ENCODE data around the gene RNF8.

Gene RNF8

DNA sequence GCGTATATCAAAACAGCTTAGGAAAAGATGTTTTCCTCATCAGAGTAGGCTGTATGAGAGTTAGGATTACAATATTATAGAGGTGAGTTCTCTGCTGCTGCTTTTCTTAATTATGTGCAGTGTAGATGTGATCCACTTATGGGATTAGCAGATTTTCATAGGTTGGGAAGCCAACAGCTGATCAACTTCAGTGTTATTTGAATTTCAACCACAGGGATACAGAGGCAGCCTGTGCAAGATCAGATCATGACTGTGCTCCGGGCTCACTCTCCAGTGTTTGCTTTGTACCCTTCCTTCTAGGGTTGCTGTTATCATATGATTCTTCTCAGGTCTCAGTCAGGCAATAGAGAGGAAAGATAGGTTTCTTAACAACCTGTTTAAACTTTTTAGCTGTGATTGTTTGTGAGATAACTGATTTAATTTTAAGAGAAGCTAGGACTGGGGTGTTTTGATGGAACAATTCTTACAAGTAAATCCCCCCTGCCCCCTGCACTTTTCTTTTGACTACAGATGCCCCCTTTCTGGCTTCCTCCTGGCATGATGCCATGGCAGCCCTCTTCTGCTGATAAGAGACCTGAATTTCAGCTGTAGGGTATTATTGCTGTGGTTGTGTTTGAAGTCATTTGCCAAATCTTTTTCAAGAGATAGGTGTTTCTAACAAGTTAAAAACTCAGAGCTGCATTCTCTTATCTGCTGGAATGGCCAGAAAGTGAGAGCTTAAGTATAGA, 8.5 kb downstream of the RNF8 start:
- FAIRE-seq = no peak

DNA sequence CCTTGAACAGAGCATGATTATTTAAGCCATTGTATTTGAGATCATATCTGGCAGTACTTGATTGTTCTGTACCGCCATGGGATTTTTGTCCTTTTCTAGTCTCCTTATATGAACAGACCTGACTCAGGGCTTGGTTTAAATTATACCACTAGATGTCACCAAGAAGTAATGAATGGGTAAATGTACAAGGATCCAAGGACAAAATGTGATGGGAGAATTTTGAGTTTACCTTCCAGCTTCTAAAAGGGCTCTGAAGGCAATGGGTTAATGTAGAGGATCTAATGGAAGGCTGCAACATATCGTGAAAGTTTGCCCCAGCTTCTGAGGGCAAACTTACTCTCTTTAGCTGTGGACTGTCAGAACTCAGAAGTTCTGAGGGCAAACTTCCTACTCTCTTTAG, 12.0 kb downstream of the RNF8 start:
- peak; percentile 74 for FAIRE-seq

DNA sequence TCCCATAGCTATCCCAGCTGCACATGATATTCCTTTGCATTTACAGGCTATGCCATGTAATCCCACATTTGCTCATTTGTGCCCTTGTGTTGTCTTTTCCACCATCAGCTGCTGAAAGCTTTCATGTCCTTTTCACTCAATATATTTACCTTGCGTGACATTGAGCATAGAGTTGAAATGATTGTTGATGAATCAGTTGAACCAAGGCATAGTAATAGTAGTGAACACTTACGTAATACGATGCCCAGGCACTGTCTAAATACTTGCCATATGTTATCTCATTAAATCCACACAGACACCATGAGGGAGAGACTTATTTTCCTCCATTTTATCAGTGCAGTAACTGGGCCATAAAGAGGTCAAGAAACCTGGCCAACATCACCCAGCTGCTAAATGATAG, 13.1 kb downstream of the RNF8 start:
- no peak for FAIRE-seq

DNA sequence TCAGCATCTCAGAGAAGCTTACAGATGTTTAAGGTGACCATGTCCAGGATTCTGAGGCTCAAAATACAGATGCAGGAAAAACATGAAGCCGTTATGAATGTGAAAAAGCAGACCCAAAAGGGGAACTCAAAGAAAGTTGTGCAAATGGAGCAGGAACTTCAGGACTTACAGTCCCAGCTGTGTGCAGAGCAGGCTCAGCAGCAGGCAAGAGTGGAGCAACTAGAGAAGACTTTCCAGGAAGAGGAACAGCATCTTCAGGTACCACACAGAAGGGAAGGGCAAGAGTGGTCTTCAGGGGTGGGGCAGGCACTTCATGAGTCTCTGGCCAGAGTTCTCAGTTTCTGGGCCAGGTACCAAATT, 15.2 kb downstream of the RNF8 start:
- FAIRE-seq = no peak

DNA sequence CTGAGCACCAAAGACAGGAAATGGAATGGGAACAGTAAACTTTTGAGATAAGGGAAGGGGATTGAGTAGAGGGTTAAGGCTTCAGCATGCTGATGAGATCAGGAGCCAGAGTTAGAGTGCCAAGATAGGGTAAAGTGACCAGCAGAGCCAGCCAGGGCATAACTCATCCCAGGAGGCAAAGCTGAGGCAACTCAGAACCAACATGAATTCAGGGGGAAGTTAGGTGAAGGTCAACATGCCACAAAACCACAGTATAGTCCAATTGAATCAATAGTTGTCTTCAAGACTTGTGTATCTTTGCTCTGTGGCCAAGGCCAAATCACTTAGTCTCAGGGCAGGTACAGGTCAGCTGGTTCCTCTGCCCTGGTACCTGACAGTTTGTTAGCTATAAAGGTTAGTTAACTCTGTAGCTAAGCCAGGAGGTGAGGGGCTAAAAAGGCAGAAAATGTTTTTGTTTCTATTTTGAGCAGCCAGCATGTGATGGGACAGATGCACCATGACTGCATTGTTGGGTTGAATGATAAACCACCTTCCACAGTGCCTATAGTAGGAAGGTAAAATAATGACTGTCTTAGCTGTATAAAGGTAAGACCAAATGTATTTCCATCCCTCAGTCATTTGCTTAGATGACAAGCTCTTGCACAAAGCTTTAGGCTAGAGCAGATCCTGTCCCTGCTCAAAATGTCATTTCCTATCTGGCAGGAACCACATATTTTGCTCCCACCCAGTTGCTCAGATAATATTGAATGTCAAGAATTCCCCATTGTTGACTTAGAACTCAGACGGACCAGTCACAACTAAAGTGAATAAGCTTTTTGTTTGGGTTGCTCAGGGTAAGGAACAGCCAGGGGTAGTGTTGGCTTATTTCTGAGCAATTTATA, 15.8 kb downstream of the RNF8 start:
- no peak for FAIRE-seq

DNA sequence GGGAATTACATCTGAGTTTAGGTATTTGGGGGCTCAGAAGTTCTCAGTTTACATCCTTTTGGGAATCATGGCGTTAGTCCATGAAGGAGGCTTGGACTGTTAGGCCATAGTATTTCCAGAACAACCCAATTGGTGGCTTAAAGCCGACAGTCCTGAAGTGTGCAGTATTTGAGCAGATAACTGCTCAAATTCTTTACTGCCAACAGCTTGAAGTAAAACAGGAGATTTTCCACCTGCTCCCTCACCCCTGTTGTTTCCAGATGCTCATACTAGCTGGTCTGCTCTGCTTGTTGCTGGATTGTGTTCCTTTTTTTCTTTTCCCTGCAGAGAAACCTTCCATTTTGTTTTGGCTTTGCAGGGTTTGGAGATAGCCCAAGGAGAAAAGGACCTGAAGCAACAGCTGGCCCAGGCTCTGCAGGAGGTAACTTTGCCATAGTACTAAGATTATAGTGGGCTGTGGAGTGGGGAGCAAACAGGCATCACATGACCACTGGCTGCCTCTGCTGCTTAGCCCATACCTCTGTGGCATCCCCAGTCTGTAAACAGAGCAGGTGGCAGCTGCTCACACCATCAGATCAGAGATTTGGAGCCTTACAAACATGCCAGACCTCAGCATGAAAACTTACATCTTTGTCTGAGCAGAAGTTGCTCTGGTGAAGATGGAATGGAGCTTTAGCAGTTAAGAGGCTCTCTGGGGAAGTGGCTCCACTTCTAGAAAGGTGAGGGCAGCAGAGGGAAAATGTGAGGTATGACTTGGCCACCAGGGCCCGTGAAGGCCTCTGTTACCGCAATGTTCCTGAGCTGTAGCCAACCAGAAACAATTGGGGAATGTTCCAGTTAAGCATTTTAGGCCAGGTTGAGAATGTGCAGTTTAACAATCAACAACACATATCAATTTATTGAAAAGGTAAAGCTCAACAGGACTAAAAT, 17.6 kb downstream of the RNF8 start:
- FAIRE-seq = no peak

DNA sequence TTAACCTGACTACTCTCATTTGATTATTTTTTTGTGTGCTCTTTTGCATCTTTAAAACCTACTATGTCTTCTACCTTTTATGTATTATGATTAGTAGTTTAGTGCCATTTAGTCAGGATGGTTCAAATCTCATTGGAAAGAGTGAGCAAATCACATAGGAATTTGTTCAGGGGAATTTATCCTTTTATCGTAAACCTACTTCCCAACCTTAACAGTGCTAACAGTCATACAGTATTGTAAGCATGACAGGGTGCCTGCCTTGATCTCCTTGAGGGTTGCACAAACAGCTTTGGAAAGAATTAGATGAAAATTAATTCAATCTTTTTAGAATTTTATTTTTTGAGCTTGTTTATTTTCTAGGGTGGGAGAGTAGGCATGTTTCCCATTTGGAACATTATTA, 18.3 kb downstream of the RNF8 start:
- no peak for FAIRE-seq

DNA sequence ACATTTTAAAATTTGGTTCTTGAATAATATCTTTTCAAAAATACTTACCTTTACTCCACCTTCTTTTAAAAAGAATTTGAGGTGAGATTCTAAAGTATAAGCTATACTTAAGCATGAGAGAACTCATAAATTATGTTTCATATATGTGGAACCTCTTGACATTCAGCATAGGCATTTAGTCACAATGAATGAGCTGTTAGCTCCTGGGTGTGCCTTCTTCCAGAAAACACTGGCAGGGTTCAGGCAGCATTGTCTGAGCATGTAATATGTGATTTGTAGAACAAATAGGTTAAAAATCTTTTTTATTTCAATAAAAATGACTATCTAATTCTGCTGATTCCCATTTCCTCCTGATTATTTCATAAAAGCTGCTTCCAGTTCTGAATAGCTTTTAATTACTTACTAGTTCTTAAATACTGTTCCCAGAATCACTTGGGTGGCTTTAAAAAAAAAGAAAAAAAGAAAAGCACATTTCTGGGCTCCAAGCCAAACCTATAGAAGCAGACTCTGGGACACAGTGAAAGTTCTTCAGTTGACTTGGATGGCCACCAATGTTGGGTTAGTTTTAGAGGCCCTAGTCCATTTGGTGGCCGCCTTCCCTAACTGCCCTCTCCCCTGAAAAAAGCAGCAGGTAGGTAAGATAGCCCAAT, 20.2 kb downstream of the RNF8 start:
- FAIRE-seq = no peak

DNA sequence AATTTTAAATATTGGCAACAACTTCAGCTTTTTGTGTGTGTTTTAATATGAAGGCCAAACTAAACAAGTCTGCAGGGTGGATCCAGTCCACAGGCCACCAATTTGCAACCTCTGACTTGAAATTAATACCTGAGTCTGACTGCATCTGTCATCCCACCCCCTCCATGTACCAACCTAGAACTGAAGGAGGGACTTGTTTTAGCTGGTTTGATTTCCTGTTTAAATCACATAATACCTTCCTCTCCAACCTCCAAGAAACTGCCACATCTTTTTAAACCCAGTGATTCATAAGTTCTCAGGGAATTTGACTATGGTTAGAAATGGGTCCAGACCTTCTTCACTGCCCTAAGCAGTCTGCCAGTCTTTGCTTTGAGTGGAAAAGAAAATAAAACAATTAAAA, 21.6 kb downstream of the RNF8 start:
- FAIRE-seq = no peak

DNA sequence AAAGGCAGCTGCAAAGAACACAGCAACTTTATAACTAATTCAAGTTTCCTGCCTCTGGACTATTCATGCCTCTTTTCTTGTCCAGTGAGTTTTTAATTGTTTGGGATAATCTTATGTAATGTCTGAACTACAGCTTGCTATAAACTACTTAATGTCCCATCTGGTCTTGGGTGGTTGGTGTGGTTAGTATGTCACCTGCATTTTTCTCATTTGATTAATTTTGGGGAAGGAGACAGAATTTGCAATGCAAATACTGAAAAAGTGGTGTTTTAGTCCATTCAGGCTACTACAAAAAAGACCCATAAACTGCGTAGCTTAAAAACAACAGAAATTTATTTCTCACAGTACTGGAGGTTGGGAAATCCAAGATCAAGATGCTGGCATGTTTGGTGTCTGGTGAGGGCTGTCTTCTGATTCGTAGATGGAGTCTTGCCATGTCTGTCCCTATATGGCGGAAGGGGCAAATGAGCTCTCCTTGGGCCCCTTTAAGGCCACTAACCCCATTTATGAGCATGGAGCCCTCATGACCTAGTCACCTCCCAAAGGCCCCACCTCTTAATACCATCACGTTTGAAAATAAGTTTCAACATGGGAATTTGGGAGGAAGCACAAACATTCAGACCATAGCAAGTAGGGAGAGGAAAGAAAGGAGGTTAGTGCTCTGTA, 22.4 kb downstream of the RNF8 start:
- no peak for FAIRE-seq

DNA sequence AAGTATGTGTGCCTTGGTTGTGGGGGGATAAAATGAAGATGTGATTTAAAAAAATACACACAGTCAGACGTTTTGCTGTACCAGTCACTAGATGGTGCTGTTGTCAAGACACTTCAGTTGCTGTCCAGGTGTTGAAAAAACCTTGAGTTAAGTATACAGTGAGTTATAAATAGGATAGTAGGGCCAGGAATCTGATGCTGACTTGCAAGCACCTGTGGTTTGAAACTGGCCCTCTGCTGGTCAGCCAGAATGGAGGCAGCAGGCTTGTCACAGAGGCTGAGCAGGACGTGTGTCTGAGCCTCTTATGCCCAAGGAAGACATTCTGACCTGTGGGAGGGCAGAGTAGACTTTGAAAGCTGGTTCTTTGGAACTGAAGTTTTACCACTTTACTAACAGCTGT, 27.8 kb downstream of the RNF8 start:
- FAIRE-seq = no peak

DNA sequence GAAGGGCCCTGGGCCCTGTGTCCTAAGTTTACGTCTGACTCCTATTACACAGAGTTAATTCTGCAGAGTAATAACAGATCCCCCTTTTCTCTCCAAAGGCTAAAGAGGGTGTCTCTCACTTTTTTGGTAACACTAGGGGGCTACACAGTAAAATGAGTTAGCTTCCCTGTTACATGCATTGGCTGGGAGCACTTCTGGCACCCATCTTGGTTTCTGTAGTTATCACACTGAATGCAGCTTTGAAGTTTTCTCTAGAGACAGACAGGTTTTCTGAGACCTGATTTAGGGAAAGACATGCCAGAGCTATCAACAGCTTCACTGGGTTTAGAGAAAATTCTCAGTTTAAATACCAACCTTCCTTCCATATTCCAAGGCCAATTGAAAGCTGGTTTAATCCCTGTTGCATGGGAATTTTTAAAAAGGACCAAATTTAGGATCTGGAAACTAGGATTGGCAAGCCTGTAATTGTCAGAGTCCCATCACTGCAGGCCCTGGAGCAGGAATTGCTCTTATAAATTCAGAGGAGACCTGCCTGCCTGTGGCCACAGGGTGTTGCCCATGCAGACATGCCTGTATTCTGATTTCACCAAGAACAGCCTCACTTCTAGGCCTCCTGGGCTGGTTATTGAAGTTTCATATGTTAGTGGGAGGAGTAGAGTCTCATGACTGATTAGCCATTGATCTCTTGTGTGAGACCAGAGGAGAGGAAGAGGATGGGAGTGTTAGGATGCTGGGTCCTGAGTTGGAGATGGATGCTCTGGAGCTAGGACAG, 29.4 kb downstream of the RNF8 start:
- FAIRE-seq = no peak

DNA sequence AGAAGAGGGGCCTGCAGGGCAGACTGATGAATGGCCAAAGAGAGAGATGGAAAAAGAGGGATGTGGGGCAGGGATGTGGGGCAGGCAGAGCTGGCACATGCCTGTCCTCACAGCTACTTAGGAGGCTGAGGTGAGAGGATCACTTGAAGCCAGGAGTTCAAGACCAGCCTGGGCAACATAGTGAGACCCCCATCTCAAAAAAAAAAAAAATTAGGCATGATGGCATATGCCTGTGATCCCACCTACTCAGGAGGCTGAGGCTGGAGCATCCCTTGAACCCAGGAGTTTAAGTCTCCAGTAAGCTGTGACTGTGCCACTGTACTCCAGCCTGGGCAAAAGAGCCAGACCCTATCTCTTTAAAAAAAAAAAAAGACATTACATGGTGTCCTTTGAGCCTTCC, 34.8 kb downstream of the RNF8 start:
- FAIRE-seq = no peak

DNA sequence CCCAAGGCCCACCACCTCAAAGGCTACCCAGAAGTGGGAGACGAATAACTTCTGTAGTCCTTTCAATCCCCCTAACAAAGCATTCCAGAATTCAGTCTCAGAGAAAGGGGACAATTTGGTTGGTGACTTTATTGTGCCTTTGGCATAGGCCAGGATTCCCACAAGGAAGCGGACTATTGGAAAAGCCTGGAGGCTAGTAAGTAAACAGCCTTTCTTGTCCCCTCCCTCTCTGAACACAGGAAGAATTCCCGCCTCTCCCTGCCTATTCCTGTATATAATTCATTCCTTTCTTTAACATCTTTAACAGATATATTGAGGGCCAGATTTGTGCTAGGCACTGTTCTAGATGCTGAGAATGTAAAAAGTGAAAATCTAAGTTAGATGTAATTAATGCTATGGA, 36.1 kb downstream of the RNF8 start:
- no peak for FAIRE-seq

DNA sequence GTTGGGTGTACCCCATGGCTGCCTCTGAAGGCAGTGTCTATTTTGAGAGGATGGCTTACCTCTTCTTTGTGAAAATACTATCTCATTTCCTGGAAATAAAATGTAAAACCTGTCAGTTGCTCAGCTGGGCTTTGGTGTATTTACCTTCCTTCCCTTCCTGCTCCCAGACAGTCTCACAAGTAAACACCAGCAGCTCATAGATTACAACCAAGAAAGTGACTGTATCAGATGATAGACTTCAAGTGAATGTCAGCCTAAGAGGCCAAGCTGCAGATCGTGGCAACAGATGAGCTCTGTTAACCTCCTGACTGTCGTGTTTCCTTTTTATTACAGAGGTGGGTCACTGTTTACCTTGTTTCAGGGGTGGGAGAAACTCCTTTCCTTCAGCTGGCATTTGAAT, 37.3 kb downstream of the RNF8 start:
- no peak for FAIRE-seq

DNA sequence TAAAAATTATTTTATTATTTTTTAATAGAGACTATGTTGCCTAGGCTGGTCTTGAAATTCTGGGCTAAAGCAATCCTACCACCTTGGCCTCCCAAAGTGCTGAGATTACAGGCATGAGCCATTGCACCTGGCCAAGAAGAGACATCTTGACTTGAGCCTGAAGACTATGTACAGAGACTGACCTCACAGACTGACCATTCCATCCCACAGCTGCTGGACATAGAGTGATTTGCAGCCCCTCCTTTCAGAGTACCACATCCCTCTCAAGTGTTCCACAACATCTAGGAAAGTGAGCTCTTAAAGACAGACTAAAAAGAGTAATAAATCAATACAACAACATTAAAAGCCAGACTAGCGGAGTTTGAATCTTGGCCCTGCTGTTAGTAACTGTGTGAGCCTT, 39.0 kb downstream of the RNF8 start:
- FAIRE-seq = no peak

DNA sequence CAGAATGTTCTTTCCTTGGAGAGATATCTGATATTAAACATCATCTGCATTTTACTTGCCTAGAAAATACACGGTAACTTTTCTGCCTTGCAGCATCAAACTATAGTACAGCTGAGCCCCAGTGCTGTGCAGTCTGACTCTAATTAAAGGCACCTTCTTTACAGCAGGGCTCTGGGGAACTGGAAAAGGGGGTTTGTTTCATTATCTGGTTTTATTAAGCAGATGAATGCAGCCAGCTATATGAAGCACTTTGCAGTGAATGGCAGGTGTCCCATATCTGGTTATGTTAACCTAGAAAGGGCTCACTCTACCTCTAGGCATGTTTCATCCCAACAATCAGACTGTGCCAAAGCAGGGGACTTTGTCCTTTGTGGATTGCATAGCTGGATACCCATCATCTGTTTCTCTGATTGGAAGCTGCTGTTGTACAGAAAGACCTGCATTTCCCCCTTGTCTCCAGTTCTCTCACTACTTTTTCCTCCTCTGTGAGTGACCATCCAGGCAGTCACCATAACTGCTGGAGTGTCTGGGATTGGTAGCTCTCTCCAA, 39.7 kb downstream of the RNF8 start:
- FAIRE-seq = no peak

DNA sequence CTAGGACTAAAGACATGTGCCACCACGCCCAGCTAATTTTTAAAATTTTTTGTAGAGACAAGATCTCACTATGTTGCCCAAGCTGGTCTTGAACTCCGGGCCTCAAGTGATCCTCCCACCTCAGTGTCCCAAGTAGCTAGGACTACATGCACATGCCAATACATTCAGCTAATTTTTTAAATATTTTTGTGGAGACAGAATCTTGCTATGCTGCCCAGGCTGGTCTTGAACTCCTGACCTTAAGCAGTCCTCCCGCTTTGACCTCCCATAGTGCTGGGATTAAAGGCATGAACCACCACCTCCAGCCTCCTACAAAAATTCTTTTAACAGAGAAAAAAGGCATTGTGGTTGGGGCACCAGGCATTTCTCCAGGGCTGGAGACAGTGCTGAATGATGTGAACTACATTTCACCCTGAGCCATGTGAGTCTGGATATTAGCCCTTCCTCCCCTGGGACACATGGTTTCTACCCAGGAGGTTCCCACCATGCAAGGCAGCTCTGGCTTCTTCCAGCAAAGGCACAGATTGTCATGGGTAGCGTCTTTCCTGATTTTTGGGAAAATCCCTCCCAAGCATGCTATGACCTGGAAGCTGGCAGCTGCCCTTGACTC, 42.9 kb downstream of the RNF8 start:
- FAIRE-seq = no peak

DNA sequence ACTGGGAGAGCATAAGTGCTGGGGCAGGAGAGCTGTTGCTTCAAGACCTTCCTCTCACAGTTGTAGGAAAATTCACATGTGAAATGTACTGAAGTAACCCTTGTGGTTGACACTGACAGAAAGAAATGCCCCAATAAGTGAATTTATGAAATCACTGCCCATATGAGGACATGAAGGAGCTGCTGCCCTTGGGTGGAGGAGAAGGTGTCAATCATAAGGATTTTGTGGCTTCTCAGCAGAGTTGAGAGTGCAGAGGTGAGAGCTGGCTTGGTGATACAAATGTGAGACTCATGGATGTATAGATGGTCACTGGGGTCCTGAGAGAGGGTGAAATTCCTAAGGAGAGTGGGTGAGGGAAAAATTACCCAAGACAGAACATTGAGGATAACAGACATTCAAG, 45.3 kb downstream of the RNF8 start:
- no peak for FAIRE-seq

DNA sequence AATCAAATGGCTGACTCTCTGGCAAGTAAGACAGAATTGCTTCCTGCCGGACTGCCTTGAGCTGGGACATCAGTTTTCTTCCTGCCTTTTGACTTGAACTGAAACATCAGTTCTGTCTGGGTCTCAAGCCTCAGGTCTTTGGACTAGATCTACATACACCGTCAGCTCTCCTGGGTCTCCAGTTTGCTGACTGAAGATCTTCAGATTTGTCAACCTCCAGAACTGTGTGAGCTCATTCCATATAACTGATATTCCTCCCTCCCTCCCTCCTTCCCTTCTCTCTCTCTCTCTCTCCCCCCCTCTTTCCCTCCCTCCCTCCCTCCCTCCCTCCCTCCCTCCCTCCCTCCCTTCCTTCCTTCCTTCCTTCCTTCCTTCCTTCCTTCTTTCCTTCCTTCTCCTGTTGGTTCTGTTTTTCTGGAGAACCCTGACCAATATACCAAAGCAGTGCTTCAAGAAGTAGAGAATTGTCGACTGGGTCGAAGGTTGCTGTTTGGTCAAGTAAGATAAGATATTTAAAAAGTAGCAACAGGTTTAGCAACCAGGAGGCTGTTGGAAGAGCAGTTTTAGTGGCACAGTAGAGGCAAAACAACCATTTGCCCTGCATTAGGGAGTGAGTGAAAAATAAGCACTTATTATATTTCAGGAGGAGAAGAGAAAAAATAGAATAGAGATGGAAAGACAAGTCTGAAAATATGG, 46.2 kb downstream of the RNF8 start:
- no peak for FAIRE-seq

All from A204.1 (cell line).